GM12878 (cell line): Measurements from ENCODE around the gene B3GALT5. TPM values are rescaled to one million over a fixed set of nuclear protein-coding genes. Genes with fewer than 3 reads are reported as not detected.

ENCODE experiments used
- ATAC-seq: fragments of 200-7000 bp; cut with Tn5 transposase; 3 replicates; pipeline ENCODE4 v1.9.1; 2020; ENCODE audit warnings: mild to moderate bottlenecking, moderate library complexity
- BruUV-seq: library from RNA; stranded (reverse); fragments of 400-500 nt; replicated peaks from 2 replicates; lab custom pipeline; 2021; lab: Mats Ljungman, UMichigan
- CTCF ChIA-PET: fragments of 300-600 bp; sonication (Branson Sonifier 250); formaldehyde crosslinking; extraction: SDS; loops from one replicate; lab custom pipeline; 2021; ENCODE audit warnings: inconsistent platforms; lab: Yijun Ruan, JAX
- POLR2A ChIA-PET: fragments of 350-600 bp; formaldehyde crosslinking; extraction: SDS; loops from one replicate; lab custom pipeline; 2021; ENCODE audit warnings: inconsistent platforms; lab: Charles Lee
- RAD21 ChIA-PET: fragments of 300-600 bp; sonication (Branson Sonifier 250); formaldehyde crosslinking; loops from one replicate; lab custom pipeline; 2023; ENCODE audit warnings: antibody characterized with exemption; ENCODE audit not compliant: unreplicated experiment; lab: Charles Lee
- SMC1A ChIA-PET: fragments of 300-600 bp; sonication (Branson Sonifier 250); formaldehyde crosslinking; loops from one replicate; lab custom pipeline; 2023; ENCODE audit not compliant: unreplicated experiment, uncharacterized antibody; lab: Charles Lee
- DNase-seq: peaks from one replicate; pipeline ENCODE4 v3.0.0-alpha.2; 2011; ENCODE audit warnings: low read depth, low spot score
- FAIRE-seq: peaks from 3 replicates; lab custom pipeline; 2011; peaks lifted over from hg19 to GRCh38; lab: Jason Lieb, UNC
- H2AFZ ChIP-seq: 2 replicates; pipeline ENCODE4 v1.6.0; 2011; ENCODE audit warnings: low read depth, low read length, control low read depth; ENCODE audit not compliant: control insufficient read depth
- H3K27ac ChIP-seq: 2 replicates; pipeline ENCODE4 v1.5.1; 2011; ENCODE audit warnings: control low read depth; ENCODE audit not compliant: control insufficient read depth, insufficient read depth
- H3K27me3 ChIP-seq, 2 experiments: replicated peaks in 1 of 2; 2 replicates each; pipeline versions ENCODE4 v1.6.0 to v1.6.1; 2011; ENCODE audit warnings: low read length in 1 of 2; ENCODE audit not compliant: control insufficient read depth in 2 of 2, insufficient read depth in 2 of 2
- H3K36me3 ChIP-seq, 2 experiments: 2 replicates each; pipeline ENCODE4 v1.5.1; 2011; ENCODE audit warnings: low read length in 1 of 2; ENCODE audit not compliant: control insufficient read depth in 2 of 2, insufficient read depth in 2 of 2
- H3K4me1 ChIP-seq: 2 replicates; pipeline ENCODE4 v1.6.1; 2011; ENCODE audit warnings: mild to moderate bottlenecking, low read length, moderate library complexity, mixed read lengths; ENCODE audit not compliant: control insufficient read depth, insufficient read depth
- H3K4me2 ChIP-seq: 2 replicates; pipeline ENCODE4 v1.6.0; 2011; ENCODE audit warnings: control low read depth; ENCODE audit not compliant: control insufficient read depth, insufficient read depth
- H3K4me3 ChIP-seq: fragments of 200-600 bp; sonication (generic); 2 replicates; pipeline ENCODE4 v1.5.1; 2016
- H3K79me2 ChIP-seq: 2 replicates; pipeline ENCODE4 v1.6.0; 2011; ENCODE audit warnings: low read length; ENCODE audit not compliant: control insufficient read depth, insufficient read depth
- H3K9ac ChIP-seq: 2 replicates; pipeline ENCODE4 v1.8.0; 2011; ENCODE audit warnings: low read length, control low read depth, mixed read lengths; ENCODE audit not compliant: control insufficient read depth, insufficient read depth
- H3K9me3 ChIP-seq: replicated peaks from 3 replicates; pipeline ENCODE4 v1.5.1; 2011; ENCODE audit warnings: mild to moderate bottlenecking, low read length; ENCODE audit not compliant: control insufficient read depth, insufficient read depth
- H4K20me1 ChIP-seq: 2 replicates; pipeline ENCODE4 v1.6.0; 2011; ENCODE audit not compliant: control insufficient read depth, insufficient read depth
- ATF7 ChIP-seq: fragments of 450-650 bp; IDR thresholded peaks from 2 replicates; pipeline ENCODE4 v1.6.1; 2016; ENCODE audit warnings: low read depth, mild to moderate bottlenecking
- BHLHE40 ChIP-seq, 2 experiments: fragments of 450-650 bp in 1 of 2; IDR thresholded peaks; 2 replicates each; pipeline ENCODE4 v1.6.1; 2011 to 2017; ENCODE audit warnings: low read depth in 2 of 2, borderline replicate concordance in 1 of 2, improper control_type of control experiment in 1 of 2, low read length in 1 of 2, mild to moderate bottlenecking in 1 of 2
- IKZF2 ChIP-seq, 2 experiments: fragments of 450-650 bp; IDR thresholded peaks; 2 replicates each; pipeline ENCODE4 v1.6.1; 2017; ENCODE audit warnings: mild to moderate bottlenecking in 2 of 2, moderate library complexity in 2 of 2
- NFXL1 ChIP-seq: fragments of 450-650 bp; IDR thresholded peaks from 2 replicates; pipeline ENCODE4 v1.6.1; 2017; ENCODE audit warnings: antibody characterized with exemption, mild to moderate bottlenecking, borderline replicate concordance
- NR2F1 ChIP-seq: fragments of 450-650 bp; conservative IDR thresholded peaks from 2 replicates; pipeline ENCODE4 v1.6.1; 2017; ENCODE audit warnings: mild to moderate bottlenecking
- PML ChIP-seq: IDR thresholded peaks from 2 replicates; pipeline ENCODE4 v1.6.1; 2012; ENCODE audit warnings: low read length, inconsistent platforms
- SMAD1 ChIP-seq: fragments of 450-650 bp; IDR thresholded peaks from 2 replicates; pipeline ENCODE4 v1.6.1; 2018; ENCODE audit warnings: mild to moderate bottlenecking, low read depth; ENCODE audit not compliant: partially characterized antibody
- SMARCA5 ChIP-seq: fragments of 450-650 bp; IDR thresholded peaks from 2 replicates; pipeline ENCODE4 v1.6.1; 2017; ENCODE audit warnings: mild to moderate bottlenecking
- STAT1 ChIP-seq: fragments of 450-650 bp; conservative IDR thresholded peaks from 2 replicates; pipeline ENCODE4 v1.6.1; 2014; ENCODE audit warnings: antibody characterized with exemption, mild to moderate bottlenecking
- WRNIP1 ChIP-seq: IDR thresholded peaks from 2 replicates; pipeline ENCODE4 v1.6.1; 2011; ENCODE audit warnings: low read depth, low read length, improper control_type of control experiment, borderline replicate concordance
- ZBED1 ChIP-seq: IDR thresholded peaks from 2 replicates; pipeline ENCODE4 v1.6.1; 2016; ENCODE audit warnings: borderline replicate concordance
- ZNF207 ChIP-seq: fragments of 450-650 bp; IDR thresholded peaks from 2 replicates; pipeline ENCODE4 v1.6.1; 2014; ENCODE audit warnings: antibody characterized with exemption, mild to moderate bottlenecking, borderline replicate concordance
- ZNF24 ChIP-seq: fragments of 450-650 bp; IDR thresholded peaks from 2 replicates; pipeline ENCODE4 v1.6.1; 2017; ENCODE audit warnings: antibody characterized with exemption, mild to moderate bottlenecking
- WGBS: methylation state at CpG from one replicate; pipeline ENCODE4 v1.1.6; 2016; ENCODE audit warnings: low lambda C conversion rate; ENCODE audit not compliant: insufficient replicate concordance, insufficient coverage; ENCODE audit errors: missing lambda C conversion rate; 5-methylcytosine and 5-hydroxymethylcytosine counted together
- in situ Hi-C: fragments of 300-500 bp; cut with MboI; formaldehyde crosslinking; loops from 9 replicates; pipeline ENCODE4 v1.14.3; 2018; ENCODE audit warnings: mixed read lengths
- intact Hi-C: fragments of 100-400 bp; cut with micrococcal nuclease; formaldehyde crosslinking; loops from one replicate; pipeline ENCODE4 v1.14.2; 2022; ENCODE audit not compliant: unreplicated experiment
- polyA plus RNA-seq, 11 experiments: library from polyadenylated mRNA; depleted of rRNA in 4 of 11; unstranded in 6 of 11; stranded (reverse) in 5 of 11; fragments of >200 nt; fragmentation: Nextera tagmentation in 4 of 11; fragmentation: Illumina TruSeq in 1 of 11; extraction: Ambion mirVana in 4 of 11; extraction: Trizol in 1 of 11; gene quantifications; 1 replicate in 1 of 11; 2 replicates in 10 of 11; pipeline versions ENCODE4 v1.2.1 to v1.2.3, GENCODE V29; 2011 to 2016; ENCODE audit warnings: inconsistent platforms in 2 of 11, missing spikeins in 2 of 11, low read depth in 1 of 11
- total RNA-seq, 4 experiments: library from RNA; depleted of rRNA in 3 of 4; stranded (reverse); fragments of >200 nt in 3 of 4; fragmentation: Illumina TruSeq in 1 of 4; extraction: Trizol in 1 of 4; gene quantifications; 2 replicates each; pipeline versions ENCODE4 v1.2.1 to v1.2.3, GENCODE V29; 2013 to 2021
- TF ChIP-seq, protein P1 (sequence below): fragments of 450-650 bp; conservative IDR thresholded peaks from 2 replicates; pipeline ENCODE4 v1.6.1; 2017; ENCODE audit warnings: mild to moderate bottlenecking, moderate library complexity
- TF ChIP-seq, protein P2 (sequence below): IDR thresholded peaks from 2 replicates; pipeline ENCODE4 v1.6.1; 2011; ENCODE audit warnings: mild to moderate bottlenecking, low read depth, low read length, moderate library complexity; ENCODE audit not compliant: insufficient replicate concordance
- TF ChIP-seq, protein P3 (sequence below): IDR thresholded peaks from 2 replicates; pipeline ENCODE4 v1.6.1; 2012; ENCODE audit warnings: low read length, inconsistent platforms

B3GALT5 gene
- total and polyA plus RNA-seq, 10 of the 15 experiments (the other 5 are each of a cell fraction or from before 2014, with no cell fraction given): 0.03 to 0.04 TPM; not detected in 8

DNA sequence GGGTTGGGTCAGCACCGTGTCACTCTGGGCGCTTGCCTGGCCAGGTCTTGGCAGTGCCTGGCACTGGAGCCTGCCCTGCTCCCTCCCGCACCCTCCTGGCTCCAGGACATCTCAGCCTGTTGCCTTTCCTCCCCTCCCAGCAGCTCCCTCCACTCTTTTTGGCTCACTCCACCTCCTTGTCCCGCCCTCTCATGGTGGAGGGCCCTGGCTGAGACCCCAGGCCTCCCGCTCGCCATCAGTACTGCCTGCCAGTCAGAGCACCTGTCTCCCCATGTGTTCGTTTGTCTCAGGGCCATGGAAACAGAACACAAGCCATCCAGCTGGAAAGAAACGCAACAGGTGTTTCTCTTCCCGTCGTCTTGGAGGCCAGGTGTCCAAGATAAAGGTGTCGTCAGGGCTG, 61.0 kb downstream of the B3GALT5 start:
- ChIA-PET CTCF (no interaction called here), POLR2A (no interaction called here), SMC1A (no interaction called here), RAD21 (no interaction called here)
- no peak overlapping the region for H2AFZ ChIP-seq
- H3K4me2 ChIP-seq: no peak overlapping the region
- no TSS peak for BruUV-seq
- H3K4me1 ChIP-seq: no peaks in the 10 kb centered on the region
- ATAC-seq (no peak), DNase-seq (no peak), FAIRE-seq (no peak)
- no peak overlapping the region for H3K27ac ChIP-seq
- no peak overlapping the region for H3K9ac ChIP-seq
- H3K9me3 ChIP-seq: no peaks in the 10 kb centered on the region; the same call in 2 of the 3 replicates
- TF ChIP-seq, protein P1, sequence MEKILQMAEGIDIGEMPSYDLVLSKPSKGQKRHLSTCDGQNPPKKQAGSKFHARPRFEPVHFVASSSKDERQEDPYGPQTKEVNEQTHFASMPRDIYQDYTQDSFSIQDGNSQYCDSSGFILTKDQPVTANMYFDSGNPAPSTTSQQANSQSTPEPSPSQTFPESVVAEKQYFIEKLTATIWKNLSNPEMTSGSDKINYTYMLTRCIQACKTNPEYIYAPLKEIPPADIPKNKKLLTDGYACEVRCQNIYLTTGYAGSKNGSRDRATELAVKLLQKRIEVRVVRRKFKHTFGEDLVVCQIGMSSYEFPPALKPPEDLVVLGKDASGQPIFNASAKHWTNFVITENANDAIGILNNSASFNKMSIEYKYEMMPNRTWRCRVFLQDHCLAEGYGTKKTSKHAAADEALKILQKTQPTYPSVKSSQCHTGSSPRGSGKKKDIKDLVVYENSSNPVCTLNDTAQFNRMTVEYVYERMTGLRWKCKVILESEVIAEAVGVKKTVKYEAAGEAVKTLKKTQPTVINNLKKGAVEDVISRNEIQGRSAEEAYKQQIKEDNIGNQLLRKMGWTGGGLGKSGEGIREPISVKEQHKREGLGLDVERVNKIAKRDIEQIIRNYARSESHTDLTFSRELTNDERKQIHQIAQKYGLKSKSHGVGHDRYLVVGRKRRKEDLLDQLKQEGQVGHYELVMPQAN: no peak
- TF ChIP-seq, protein P2, sequence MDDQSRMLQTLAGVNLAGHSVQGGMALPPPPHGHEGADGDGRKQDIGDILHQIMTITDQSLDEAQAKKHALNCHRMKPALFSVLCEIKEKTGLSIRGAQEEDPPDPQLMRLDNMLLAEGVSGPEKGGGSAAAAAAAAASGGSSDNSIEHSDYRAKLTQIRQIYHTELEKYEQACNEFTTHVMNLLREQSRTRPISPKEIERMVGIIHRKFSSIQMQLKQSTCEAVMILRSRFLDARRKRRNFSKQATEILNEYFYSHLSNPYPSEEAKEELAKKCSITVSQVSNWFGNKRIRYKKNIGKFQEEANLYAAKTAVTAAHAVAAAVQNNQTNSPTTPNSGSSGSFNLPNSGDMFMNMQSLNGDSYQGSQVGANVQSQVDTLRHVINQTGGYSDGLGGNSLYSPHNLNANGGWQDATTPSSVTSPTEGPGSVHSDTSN: no peak
- no peak for TF ChIP-seq SMARCA5
- no peak for TF ChIP-seq NR2F1
- TF ChIP-seq ZNF207: no peak
- no peak for TF ChIP-seq BHLHE40 (IDR thresholded peaks at IDR 0.05; ENCODE audit: borderline replicate concordance in 1 of 2, low read depth in 2 of 2, low read length in 1 of 2)
- TF ChIP-seq ATF7: no peak
- no peak for TF ChIP-seq IKZF2 (IDR thresholded peaks at IDR 0.05)
- TF ChIP-seq STAT1: no peak
- no peak for TF ChIP-seq SMAD1
- TF ChIP-seq ZNF24: no peak
- TF ChIP-seq PML: no peak
- TF ChIP-seq ZBED1: no peak
- TF ChIP-seq WRNIP1: no peak
- TF ChIP-seq NFXL1: no peak
- TF ChIP-seq, protein P3, sequence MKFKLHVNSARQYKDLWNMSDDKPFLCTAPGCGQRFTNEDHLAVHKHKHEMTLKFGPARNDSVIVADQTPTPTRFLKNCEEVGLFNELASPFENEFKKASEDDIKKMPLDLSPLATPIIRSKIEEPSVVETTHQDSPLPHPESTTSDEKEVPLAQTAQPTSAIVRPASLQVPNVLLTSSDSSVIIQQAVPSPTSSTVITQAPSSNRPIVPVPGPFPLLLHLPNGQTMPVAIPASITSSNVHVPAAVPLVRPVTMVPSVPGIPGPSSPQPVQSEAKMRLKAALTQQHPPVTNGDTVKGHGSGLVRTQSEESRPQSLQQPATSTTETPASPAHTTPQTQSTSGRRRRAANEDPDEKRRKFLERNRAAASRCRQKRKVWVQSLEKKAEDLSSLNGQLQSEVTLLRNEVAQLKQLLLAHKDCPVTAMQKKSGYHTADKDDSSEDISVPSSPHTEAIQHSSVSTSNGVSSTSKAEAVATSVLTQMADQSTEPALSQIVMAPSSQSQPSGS: no peak
- 18% methylated on average over 11 of the region's 11 CpGs for WGBS
- intact Hi-C loops (no loop called here), in situ Hi-C loops (no loop called here)
- no peaks in the 10 kb centered on the region for H3K27me3 ChIP-seq
- no peaks in the 10 kb centered on the region for H4K20me1 ChIP-seq
- no peaks in the 10 kb centered on the region for H3K79me2 ChIP-seq
- H3K4me3 ChIP-seq: no peak overlapping the region
- no peaks in the 10 kb centered on the region for H3K36me3 ChIP-seq
